ENCODE data around the gene STUM. TPM values are rescaled to one million over a fixed set of nuclear protein-coding genes. Genes with fewer than 3 reads are reported as not detected.
"Not testable (repeated sequence)": the region's sequence is repeated elsewhere in the genome, so short reads cannot be mapped to it uniquely, and the experiment has no call there.

The STUM gene
- total RNA-seq, 1 donor from 2014 or later: 0.34 TPM

- DNase-seq: no peak
Observed at GRCh38 chr1:226627924-226628611, 79.5 kb downstream of the STUM start.

GRCh38 chr1:226628612-226629155 lies 80.1 kb downstream of the STUM start:
- DNase-seq: no peak

- DNase-seq: no peak
Observed at GRCh38 chr1:226629210-226629895, 80.8 kb downstream of the STUM start.

GRCh38 chr1:226629896-226630550 lies 81.5 kb downstream of the STUM start:
- DNase-seq: no peak

- DNase-seq: no peak
Observed at GRCh38 chr1:226630592-226630991, 82.0 kb downstream of the STUM start.

- DNase-seq: no peak
Observed at GRCh38 chr1:226631229-226632000, 82.9 kb downstream of the STUM start.

GRCh38 chr1:226632169-226632879 lies 83.8 kb downstream of the STUM start:
- DNase-seq: no peak

- DNase-seq: no peak
Observed at GRCh38 chr1:226632922-226633351, 84.4 kb downstream of the STUM start.

GRCh38 chr1:226633541-226634165 lies 85.1 kb downstream of the STUM start:
- DNase-seq: no peak

GRCh38 chr1:226634166-226634588 lies 85.6 kb downstream of the STUM start:
- DNase-seq: peak; percentile 86

- DNase-seq: no peak
Observed at GRCh38 chr1:226634611-226635246, 86.2 kb downstream of the STUM start.

- no peak for DNase-seq
Observed at GRCh38 chr1:226635456-226635941, 86.9 kb downstream of the STUM start.

GRCh38 chr1:226636847-226637096 lies 88.2 kb downstream of the STUM start:
- DNase-seq: no peak

- DNase-seq: peak; percentile 30
Observed at GRCh38 chr1:226637147-226637935, 88.8 kb downstream of the STUM start.

GRCh38 chr1:226638001-226638601 lies 89.5 kb downstream of the STUM start:
- no peak for DNase-seq

GRCh38 chr1:226638608-226639007 lies 90.0 kb downstream of the STUM start:
- no peak for DNase-seq

GRCh38 chr1:226639206-226639605 lies 90.6 kb downstream of the STUM start:
- not testable (repeated sequence) for DNase-seq

- DNase-seq: no peak
Observed at GRCh38 chr1:226639631-226640061, 91.1 kb downstream of the STUM start.

- no peak for DNase-seq
Observed at GRCh38 chr1:226640321-226641136, 92.0 kb downstream of the STUM start.
